Activated CD4-positive, alpha-beta T cell treated with anti-CD3 and anti-CD28 coated beads, Interleukin-2, amount 50 U/mL, for 16 hours (primary cell): ENCODE results near the gene MLX.
"Not testable (repeated sequence)": the region's sequence is repeated elsewhere in the genome, so short reads cannot be mapped to it uniquely, and the experiment has no call there.

Experiments
- DNase-seq: peaks from one replicate; pipeline ENCODE4 v3.0.0-alpha.2; 2020

MLX gene

GRCh38 chr17:42536372-42537155 is 30.3 kb upstream of the MLX start:
- DNase-seq = peak; percentile 80

- no peak for DNase-seq
Measured at GRCh38 chr17:42537156-42537805, 29.6 kb upstream of the MLX start.

GRCh38 chr17:42537826-42538451 is 29.0 kb upstream of the MLX start:
- no peak for DNase-seq

- DNase-seq = no peak
Measured at GRCh38 chr17:42538482-42538881, 28.4 kb upstream of the MLX start.

- DNase-seq = not testable (repeated sequence)
Measured at GRCh38 chr17:42540558-42540957, 26.3 kb upstream of the MLX start.

GRCh38 chr17:42541041-42541833 is 25.7 kb upstream of the MLX start:
- peak; percentile 55 for DNase-seq

GRCh38 chr17:42543190-42544079 is 23.5 kb upstream of the MLX start:
- no peak for DNase-seq

DNA sequence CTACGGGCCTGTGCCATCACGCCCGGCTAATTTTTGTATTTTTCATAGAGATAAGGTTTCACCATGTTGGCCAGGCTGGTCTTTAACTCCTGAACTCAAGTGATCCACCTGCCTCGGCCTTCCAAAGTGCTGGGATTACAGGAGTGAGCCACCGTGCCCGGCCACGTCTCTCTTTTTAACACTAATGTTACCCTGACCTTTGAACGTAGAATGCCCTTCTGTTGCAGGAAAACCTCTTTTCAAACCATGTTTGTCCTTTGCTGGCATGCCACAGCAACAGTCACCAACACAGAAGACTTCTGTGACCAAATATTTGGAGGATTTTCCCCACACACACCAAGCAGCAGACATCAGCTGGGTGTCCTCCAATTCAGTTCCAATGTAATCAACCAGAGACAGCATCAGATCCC is 22.0 kb upstream of the MLX start:
- no peak for DNase-seq

DNA sequence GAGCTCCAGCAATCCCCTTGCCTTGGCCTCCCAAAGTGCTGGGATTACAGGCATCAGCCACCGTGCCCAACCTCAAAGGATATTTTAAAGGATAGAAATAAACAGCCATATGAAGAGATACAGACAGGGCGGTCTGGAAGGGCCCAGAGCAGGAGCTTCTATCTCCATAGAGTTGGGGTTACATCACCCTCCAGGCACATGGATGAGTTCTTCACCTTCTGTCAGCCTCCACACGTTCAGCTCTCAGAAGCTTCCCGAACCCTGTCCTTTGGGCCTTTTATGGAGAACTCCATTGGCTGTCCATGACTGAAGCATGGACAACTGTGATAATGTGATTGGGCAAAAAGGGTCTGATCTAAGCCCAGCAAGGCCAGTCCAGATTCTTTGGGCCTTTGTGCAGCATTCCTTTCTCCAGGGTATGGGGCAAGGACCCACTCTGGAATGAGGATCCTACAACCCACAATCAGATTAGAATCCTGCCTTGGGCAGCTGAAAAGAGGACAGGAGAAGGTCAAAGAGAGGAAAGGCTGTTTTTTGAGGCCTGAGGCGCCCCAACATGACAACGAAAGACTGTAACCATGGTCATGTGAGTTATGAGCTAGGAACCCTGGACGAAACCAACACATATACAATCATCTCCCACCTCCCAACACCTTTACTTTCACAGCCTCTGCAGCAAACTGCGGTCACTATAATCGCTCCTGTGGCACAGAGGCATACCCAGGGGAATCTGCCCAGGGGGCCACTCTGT is 21.0 kb upstream of the MLX start:
- not testable (repeated sequence) for DNase-seq

DNA sequence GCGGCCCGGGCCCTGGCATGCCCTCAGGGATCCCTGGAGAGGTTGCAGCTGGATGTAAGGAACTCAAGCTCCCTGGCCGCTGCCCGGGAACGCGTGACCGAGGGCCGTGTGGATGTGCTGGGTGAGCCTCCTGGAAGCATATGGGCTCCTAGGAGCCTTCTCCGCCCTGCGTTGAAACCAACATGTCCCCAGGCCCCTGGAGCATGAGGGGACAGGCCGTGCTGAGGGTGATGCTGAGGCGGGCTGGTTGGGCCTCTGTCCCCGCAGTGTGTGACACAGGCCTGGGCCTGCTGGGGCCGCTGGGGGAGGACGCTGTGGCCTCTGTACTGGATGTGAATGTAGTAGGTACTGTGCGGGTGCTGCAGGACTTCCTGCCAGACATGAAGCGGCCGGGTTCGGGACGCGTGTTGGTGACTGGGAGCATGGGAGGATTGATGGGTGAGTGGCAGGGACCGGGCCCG is 19.9 kb upstream of the MLX start:
- DNase-seq = no peak

DNA sequence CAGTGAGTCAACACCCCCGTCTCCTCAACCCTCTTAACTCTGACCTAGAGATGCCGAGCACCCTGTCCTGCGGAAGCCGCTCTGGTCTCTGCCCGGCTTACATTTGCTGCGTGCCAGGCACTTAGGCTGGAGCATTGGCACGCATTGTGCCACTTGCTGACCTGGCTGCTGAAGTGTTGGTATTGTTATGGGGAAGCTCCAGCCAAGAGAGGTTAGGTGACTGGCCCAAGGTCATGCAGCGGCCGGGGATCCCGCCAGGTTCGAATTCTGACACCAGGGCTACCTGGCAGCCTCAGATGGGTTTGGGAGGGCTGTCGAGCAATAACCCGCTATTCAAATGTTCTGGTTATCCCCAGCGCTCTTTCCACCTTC is 19.2 kb upstream of the MLX start:
- DNase-seq = no peak

DNA sequence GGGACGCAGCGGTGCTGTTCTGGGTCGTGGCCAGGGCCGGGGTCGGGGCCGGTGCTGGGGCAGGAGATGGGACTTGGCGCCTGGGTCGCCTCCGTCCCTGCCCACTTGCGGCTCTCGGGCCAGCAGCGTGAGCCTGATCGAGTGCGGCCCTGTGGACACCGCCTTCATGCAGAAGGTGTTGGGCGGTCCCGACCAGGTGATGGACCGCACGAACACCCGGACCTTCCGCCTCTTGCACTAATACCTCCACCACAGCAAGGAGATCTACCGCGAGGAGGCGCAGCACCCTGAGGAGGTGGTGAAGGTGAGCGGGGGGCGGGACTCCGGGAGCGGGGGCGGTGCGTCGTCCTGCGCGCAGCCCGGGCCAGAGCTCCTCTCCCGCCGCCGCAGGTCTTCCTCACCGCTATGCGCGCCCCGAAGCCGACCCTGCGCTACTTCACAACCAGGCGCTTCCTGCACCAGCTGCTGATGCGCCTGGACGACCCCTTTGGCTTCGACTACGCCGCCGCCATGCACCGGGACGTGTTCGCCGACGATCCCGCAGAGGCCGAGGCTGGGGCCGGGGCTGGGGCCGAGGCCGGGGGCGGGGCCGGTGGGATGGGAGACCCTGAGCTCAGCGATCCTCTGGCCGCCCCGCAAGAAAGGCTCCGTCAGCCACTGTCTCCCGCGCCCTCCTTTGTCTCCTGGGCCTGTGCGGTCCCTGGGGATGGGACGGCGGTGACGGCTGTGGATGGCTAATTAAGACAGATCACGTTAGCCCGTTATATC is 18.6 kb upstream of the MLX start:
- DNase-seq = peak; percentile 79

DNA sequence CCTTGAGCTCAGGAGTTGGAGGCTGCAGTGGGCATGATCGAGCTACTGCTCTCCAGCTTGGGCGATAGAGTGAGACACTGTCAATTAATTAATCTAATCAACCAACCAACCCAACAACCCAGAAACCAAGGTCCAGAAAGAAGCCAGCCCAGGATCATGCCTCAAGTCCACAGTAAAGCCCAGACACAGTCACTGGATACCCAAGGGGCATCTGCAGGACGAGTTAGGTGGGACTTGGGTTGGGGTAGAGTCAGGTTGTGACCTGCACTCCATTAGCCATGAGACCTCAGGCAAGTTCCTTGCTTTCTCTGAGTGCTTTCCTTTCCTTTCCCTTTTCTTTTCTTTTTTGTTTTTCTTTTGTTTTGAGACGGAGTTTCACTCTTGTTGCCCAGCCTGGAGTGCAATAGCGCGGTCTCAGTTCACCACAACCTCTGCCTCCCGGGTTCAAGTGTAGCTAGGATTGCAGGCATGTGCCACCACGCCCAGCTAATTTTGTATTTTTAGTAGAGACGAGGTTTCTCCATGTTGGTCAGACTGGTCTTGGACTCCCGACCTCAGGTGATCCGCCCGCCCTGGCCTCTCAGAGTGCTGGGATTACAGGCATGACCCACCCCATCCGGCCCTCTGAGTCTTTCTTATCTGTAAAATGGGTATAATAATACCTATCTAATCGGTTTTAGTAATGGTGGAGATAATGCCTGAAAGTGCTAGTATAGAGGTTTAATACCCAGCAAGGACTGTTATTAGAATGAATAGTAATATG is 17.7 kb upstream of the MLX start:
- no peak for DNase-seq

DNA sequence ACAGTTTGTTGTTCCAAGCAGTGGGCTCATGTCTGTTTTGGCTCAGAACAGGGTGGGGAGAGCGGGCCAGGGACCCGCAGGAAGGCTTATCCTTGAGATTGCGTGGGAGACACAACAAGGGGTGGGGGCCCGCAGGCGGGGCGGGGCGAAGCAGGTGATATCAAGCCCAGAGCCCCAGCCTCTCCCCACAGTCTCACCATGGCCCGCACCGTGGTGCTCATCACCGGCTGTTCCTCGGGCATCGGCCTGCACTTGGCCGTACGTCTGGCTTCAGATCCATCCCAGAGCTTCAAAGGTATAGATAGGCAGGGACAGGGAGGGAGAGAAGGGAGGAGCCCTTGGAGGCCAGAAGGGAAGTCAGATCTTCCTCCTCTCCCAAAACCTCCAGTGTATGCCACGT is 14.2 kb upstream of the MLX start, which contains the start of gene HSD17B1:
HSD17B1 (plus strand) TSS at position 188 of the 400 bp plus-strand sequence; CDS start at position 199, 11 bp downstream.
- not testable (repeated sequence) for DNase-seq

DNA sequence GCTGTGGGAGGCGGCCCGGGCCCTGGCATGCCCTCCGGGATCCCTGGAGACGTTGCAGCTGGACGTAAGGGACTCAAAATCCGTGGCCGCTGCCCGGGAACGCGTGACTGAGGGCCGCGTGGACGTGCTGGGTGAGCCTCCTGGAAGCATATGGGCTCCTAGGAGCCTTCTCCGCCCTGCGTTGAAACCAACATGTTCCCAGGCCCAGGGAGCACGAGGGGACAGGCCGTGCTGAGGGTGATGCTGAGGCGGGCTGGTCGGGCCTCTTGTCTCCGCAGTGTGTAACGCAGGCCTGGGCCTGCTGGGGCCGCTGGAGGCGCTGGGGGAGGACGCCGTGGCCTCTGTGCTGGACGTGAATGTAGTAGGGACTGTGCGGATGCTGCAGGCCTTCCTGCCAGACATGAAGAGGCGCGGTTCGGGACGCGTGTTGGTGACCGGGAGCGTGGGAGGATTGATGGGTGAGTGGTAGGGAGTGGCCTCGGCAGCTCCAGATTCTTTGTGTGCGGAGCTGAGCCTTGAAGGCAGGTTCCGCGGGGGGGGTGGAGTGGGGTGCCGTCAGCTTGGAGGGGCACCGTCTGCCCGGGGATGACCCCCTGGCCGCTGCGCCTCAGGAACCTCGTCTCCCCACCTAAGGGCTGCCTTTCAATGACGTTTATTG is 13.6 kb upstream of the MLX start:
- no peak for DNase-seq

GRCh38 chr17:42553866-42554249 is 13.0 kb upstream of the MLX start:
- no peak for DNase-seq

- peak; percentile 85 for DNase-seq
Measured at GRCh38 chr17:42554250-42555121, 12.4 kb upstream of the MLX start.

GRCh38 chr17:42555122-42555622 is 11.7 kb upstream of the MLX start:
- DNase-seq = no peak
